Common myeloid progenitor, CD34-positive (primary cell): ENCODE measurements around the gene HAAO.
"Not testable (repeated sequence)": the region's sequence is repeated elsewhere in the genome, so short reads cannot be mapped to it uniquely, and the experiment has no call there.

Experiments used
- CTCF ChIA-PET: fragments of 350-600 bp; sonication (Branson Sonifier 250); formaldehyde crosslinking; loops from one replicate; lab custom pipeline; 2021; ENCODE audit warnings: antibody characterized with exemption; lab: Charles Lee
- POLR2A ChIA-PET: fragments of 350-600 bp; sonication (Branson Sonifier 250); formaldehyde crosslinking; loops from one replicate; lab custom pipeline; 2021; ENCODE audit warnings: antibody characterized with exemption; lab: Charles Lee
- DNase-seq, 3 donors: peaks; one replicate each; pipeline versions ENCODE4 v3.0.0 to v3.0.0-alpha.2; 2013
- H3K27ac ChIP-seq, 2 experiments: 1 replicate in 1 of 2; 2 replicates in 1 of 2; pipeline ENCODE4 v1.7.0; 2013; ENCODE audit warnings: inconsistent platforms in 2 of 2, low read length in 2 of 2, mild to moderate bottlenecking in 2 of 2, low read depth in 1 of 2, moderate library complexity in 1 of 2; ENCODE audit not compliant: severe bottlenecking in 2 of 2, insufficient read depth in 1 of 2, poor library complexity in 1 of 2
- H3K27me3 ChIP-seq, 5 experiments: replicated peaks in 2 of 5; 1 replicate in 3 of 5; 2 replicates in 2 of 5; pipeline versions ENCODE4 v1.6.1 to v1.7.0; 2013; ENCODE audit warnings: low read length in 4 of 5, mild to moderate bottlenecking in 2 of 5, moderate library complexity in 2 of 5, inconsistent platforms in 1 of 5; ENCODE audit not compliant: insufficient read depth in 5 of 5, control insufficient read depth in 4 of 5
- H3K36me3 ChIP-seq, 4 experiments: 1 replicate in 2 of 4; 2 replicates in 2 of 4; pipeline versions ENCODE4 v1.6.1 to v1.7.0; 2013; ENCODE audit warnings: low read length in 3 of 4, control low read depth in 1 of 4, mild to moderate bottlenecking in 1 of 4; ENCODE audit not compliant: control insufficient read depth in 4 of 4, insufficient read depth in 4 of 4
- H3K4me1 ChIP-seq, 4 experiments: 1 replicate in 3 of 4; 2 replicates in 1 of 4; pipeline versions ENCODE4 v1.6.1 to v1.7.1; 2013; ENCODE audit warnings: low read length in 3 of 4, mild to moderate bottlenecking in 3 of 4, control low read depth in 1 of 4, inconsistent platforms in 1 of 4, moderate library complexity in 1 of 4; ENCODE audit not compliant: control insufficient read depth in 4 of 4, insufficient read depth in 4 of 4; ENCODE audit errors: control extremely low read depth in 1 of 4
- H3K4me3 ChIP-seq, 7 experiments: 1 replicate in 4 of 7; 2 replicates in 3 of 7; pipeline versions ENCODE4 v1.5.1 to v1.7.0; 2013; ENCODE audit warnings: mild to moderate bottlenecking in 7 of 7, low read length in 6 of 7, moderate library complexity in 6 of 7, inconsistent platforms in 2 of 7, low read depth in 2 of 7, control low read depth in 1 of 7; ENCODE audit not compliant: insufficient read depth in 4 of 7, control insufficient read depth in 1 of 7; ENCODE audit errors: extremely low read depth in 1 of 7
- H3K9me3 ChIP-seq, 5 experiments: 1 replicate in 4 of 5; 2 replicates in 1 of 5; pipeline versions ENCODE4 v1.6.1 to v1.7.1; 2013; ENCODE audit warnings: low read length in 4 of 5, mild to moderate bottlenecking in 2 of 5, inconsistent platforms in 1 of 5, low read depth in 1 of 5, moderate library complexity in 1 of 5; ENCODE audit not compliant: control insufficient read depth in 4 of 5, insufficient read depth in 2 of 5; ENCODE audit errors: control extremely low read depth in 1 of 5
- WGBS: methylation state at CpG from one replicate; pipeline ENCODE4 v1.1.5; 2013; ENCODE audit not compliant: insufficient coverage; 5-methylcytosine and 5-hydroxymethylcytosine counted together

Gene HAAO

DNA sequence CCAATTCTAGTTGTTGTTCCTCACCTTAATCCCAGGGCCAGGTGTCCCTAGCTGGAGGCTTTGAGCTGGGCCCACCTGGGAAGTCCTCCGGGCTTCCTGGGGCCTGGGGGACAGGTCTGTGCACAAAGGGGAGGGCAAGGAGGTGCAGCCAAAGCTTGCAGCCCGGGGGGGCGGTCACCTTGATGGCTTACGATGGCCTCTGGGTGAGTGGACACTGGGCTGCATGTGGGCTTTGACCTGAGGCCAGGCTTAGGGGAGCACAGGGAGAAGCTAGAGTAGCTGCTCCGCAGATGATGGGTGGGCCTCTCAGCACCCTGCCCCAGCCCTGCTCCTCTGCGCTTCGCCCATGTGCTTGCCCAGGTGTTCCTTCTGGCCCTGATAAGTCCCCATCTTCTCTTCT is 41.8 kb upstream of the HAAO start:
- 97% methylated on average over 7 of the region's 7 CpGs for WGBS

DNA sequence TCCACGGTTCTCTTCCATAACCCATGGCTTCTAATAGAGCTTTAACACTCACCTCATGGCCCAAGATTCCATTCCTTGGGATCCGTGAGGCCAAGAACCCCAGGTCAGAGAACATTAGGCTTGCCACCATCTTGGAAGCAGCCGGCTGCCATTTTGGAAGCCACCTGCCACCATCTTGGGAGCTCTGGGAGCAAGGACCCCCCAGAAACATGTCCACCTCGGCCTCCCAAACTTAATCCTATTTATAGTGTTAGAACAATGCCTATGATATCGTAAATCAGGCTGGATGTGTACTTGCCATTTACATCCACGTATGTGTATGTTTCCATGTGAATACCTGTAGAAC is 39.9 kb upstream of the HAAO start:
- ChIA-PET POLR2A (no interaction called here), CTCF (interaction anchor here (0.6 to 5.4 kb wide), 10 partner anchors 9 to 761 kb away, joined by 3 to 46 read pairs (median 8); partner anchors contain the start of gene ZFP36L2)
- no peaks in the 10 kb centered on the region for H3K27me3 ChIP-seq
- H3K27ac ChIP-seq: no peak overlapping the region
- no peaks in the 10 kb centered on the region for H3K36me3 ChIP-seq
- no peaks in the 10 kb centered on the region for H3K9me3 ChIP-seq
- WGBS: 93% methylated on average over 6 of the region's 6 CpGs
- no peak for DNase-seq
- no peak overlapping the region for H3K4me3 ChIP-seq
- H3K4me1 ChIP-seq: peaks cover 0 to 21% (median 18%) of the 10 kb centered on the region in 4 experiments

More for the DNA sequence above, 41.8 kb upstream of the HAAO start:
- POLR2A ChIA-PET: no interaction called here
- Histone ChIP-seq H3K4me1 (peaks cover 0 to 12% (median 3%) of the 10 kb centered on the region in 4 experiments), H3K36me3 (no peaks in the 10 kb centered on the region), H3K4me3 (no peak overlapping the region), H3K27me3 (no peaks in the 10 kb centered on the region), H3K27ac (no peak overlapping the region), H3K9me3 (no peaks in the 10 kb centered on the region)
- no peak for DNase-seq
- CTCF ChIA-PET: interaction anchor here (0.6 to 1.2 kb wide), 4 partner anchors 11 to 709 kb away, joined by 3 to 6 read pairs (median 4); no protein-coding TSS in a partner anchor

DNA sequence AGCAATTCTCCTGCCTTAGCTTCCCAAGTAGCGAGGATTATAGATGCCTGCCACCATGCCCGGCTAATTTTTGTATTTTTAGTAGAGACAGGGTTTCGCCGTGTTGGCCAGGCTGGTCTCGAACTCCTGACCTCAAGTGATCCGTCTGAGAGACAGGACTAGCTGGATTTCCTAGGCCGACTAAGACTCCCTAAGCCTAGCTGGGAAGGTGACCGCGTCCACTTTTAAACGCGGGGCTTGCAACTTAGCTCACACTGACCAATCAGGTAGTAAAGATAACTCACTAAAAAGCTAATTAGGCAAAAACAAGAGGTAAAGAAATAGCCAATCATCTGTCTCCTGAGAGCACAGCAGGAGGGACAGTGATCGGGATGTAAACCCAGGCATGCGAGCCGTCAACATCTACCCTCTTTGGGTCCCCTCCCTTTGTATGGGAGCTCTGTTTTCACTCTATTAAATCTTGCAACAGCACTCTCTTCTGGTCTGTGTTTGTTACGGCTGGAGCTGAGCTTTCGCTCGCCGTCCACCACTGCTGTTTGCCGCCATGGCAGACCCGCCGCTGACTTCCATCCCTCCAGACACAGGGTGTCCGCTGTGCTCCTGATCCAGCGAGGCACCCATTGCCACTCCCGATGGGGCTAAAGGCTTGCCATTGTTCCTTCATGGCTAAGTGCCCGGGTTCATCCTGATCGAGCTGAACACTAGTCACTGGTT is 39.3 kb upstream of the HAAO start:
- 98% methylated on average over 22 of the region's 26 CpGs for WGBS

DNA sequence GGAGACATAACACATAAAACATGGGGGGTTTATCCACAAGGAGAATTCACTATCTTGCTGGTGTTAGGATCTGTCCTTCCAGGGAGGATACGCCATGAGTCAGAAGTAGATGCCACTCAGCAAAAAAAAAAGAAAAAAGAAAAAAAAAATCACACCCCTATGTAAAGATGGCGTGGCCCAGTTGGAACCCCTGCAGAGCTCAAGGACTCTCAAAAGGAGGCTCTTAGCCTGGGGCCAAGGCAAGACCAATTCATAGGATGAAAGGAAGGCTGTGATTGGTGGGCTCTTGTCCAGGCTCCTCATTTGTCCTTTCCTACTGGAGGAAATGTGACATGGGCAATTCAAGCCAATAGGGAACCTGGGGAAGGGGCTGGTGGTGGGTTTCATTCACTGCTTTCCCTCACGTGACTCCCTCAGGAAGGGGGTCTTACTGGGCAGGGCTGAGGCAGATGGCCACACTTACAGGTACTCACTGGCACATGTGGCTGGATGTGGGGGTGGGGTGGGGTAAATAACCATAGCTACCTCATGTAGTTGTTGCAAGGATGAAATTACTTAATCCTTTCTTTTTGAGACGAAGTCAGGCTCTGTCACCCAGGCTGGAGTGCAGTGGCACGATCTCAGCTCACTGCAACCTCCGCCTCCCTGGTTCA is 38.7 kb upstream of the HAAO start:
- no peak overlapping the region for H3K27ac ChIP-seq
- H3K27me3 ChIP-seq: no peaks in the 10 kb centered on the region
- no peak for DNase-seq
- peaks cover 0 to 18% (median 17%) of the 10 kb centered on the region in 4 experiments for H3K4me1 ChIP-seq
- H3K9me3 ChIP-seq: no peaks in the 10 kb centered on the region
- ChIA-PET CTCF (interaction anchor here (0.6 to 5.4 kb wide), 22 partner anchors 8 to 746 kb away, joined by 3 to 46 read pairs (median 3); partner anchors contain the start of gene ZFP36L2), POLR2A (interaction anchor here (0.5 to 0.7 kb wide), 3 partner anchors 21 to 396 kb away, joined by 3 to 4 read pairs (median 4); no protein-coding TSS in a partner anchor)
- H3K36me3 ChIP-seq: no peaks in the 10 kb centered on the region
- WGBS: 88% methylated on average over 4 of the region's 6 CpGs
- H3K4me3 ChIP-seq: no peak overlapping the region

More for the DNA sequence above, 39.3 kb upstream of the HAAO start:
- H3K27ac ChIP-seq, H3K9me3 ChIP-seq, POLR2A ChIA-PET, H3K27me3 ChIP-seq, DNase-seq, H3K4me3 ChIP-seq, H3K36me3 ChIP-seq: not testable (repeated sequence)
- CTCF ChIA-PET: interaction anchor here (0.6 to 5.4 kb wide), 14 partner anchors 10 to 761 kb away, joined by 3 to 46 read pairs (median 4); partner anchors contain the start of gene ZFP36L2
- H3K4me1 ChIP-seq: peaks cover 0 to 21% (median 18%) of the 10 kb centered on the region in 4 experiments

DNA sequence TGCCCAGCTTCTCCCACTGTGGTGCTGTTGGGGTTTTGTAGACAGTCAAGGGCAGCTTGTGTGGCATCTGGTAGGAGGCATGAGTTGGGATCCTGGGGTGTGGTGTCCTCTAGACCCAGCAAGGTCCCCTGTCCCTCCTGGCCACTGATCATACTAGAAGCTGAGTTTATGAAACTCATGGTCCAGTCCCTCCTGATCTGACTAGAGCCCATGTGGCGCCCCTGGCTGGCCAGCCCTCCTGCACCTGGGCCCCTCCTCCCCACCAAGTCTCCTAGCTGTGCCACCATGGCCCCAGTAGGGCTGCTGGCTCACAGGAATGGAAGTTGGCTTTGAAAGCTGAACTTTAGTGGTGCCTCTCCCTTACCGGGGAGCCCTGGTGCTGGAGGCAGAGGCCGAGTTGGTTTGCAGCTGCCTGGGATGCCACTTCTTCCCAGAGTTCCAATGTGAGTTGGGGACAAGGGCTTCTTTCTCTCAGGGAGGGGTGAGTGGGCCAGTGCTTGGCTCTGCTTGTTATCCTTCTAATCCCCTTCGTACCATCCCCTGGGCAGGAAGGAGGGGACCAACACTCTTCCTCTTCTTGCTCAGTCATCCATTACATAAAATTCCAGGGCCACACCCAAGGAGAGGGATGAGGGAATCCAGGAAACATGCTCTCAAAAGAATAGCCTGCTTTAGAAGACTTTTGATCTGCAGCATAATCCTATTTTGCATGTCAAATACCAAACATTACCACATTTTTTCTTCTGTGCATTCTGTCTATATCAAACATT is 37.5 kb upstream of the HAAO start:
- Histone ChIP-seq H3K4me1 (peaks cover 0 to 18% (median 14%) of the 10 kb centered on the region in 4 experiments), H3K36me3 (no peaks in the 10 kb centered on the region), H3K27me3 (no peaks in the 10 kb centered on the region), H3K27ac (no peak overlapping the region), H3K9me3 (no peaks in the 10 kb centered on the region), H3K4me3 (no peak overlapping the region)
- DNase-seq: no peak
- WGBS: 100% methylated on average over 2 of the region's 4 CpGs
- CTCF ChIA-PET: interaction anchor here (0.8 to 5.4 kb wide), 21 partner anchors 9 to 747 kb away, joined by 3 to 46 read pairs (median 4); partner anchors contain the start of gene ZFP36L2
- POLR2A ChIA-PET: interaction anchor here (0.5 kb wide), 1 partner anchor 402 kb away, joined by 4 read pairs; no protein-coding TSS in a partner anchor

DNA sequence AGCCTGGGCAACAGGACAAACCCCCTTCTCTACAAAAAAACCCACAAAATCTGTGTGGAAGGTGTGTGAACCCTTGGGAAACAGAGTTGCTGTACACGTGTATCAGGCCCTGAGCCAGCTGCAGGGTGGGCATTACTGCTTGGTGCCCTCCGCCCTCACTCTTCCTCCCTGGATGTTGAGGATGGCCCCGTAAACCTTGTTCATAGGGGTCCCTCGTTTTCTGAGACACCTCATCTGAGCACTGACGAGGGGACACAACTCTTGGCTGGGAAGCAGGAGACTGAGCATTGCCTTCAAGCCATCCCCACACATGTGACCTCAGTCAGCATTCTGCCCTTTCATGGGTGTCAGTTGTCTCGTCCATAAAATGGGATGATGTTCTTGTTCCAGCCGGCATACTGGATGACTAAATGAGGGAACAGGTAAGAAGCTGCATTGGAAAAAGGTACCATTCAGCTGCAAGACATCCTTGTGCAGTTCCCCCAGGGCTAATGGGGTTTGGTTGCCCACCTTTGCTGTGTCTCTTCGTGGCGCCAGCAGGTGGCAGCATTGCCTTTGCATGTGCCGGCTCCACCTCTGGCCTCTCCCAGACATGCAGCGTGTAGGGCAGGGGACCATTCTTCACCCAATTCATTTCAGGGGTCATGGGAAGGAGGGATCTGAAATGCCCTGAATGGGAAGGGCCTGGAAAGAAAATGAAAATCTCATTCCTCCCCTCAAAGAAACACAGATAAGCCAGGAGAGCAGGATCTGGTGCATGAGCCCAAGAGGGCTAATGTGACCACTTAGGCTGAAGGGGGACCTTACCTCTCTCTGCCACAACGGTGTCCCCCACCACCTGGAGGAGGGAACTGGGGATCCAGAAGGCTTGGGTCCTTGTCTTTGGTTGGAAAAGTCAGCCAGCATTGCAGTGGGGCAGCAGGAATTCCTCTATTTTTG is 36.4 kb upstream of the HAAO start:
- ChIA-PET POLR2A (no interaction called here), CTCF (interaction anchor here (0.6 to 5.4 kb wide), 43 partner anchors 9 to 780 kb away, joined by 3 to 46 read pairs (median 4); partner anchors contain the start of gene ZFP36L2)
- Histone ChIP-seq H3K36me3 (no peaks in the 10 kb centered on the region), H3K27ac (no peak overlapping the region), H3K27me3 (no peaks in the 10 kb centered on the region), H3K4me3 (no peak overlapping the region), H3K4me1 (peaks cover 0 to 26% (median 22%) of the 10 kb centered on the region in 4 experiments), H3K9me3 (no peaks in the 10 kb centered on the region)
- 37% methylated on average over 10 of the region's 12 CpGs for WGBS
- peak; percentile 76 to 85 (median 82) for DNase-seq
